Type B pancreatic cell (in vitro differentiated cells): ENCODE measurements around the gene ALPI. TPM values are rescaled to one million over a fixed set of nuclear protein-coding genes. Genes with fewer than 3 reads are reported as not detected.
"Not testable (repeated sequence)": the region's sequence is repeated elsewhere in the genome, so short reads cannot be mapped to it uniquely, and the experiment has no call there.

Source experiments
- DNase-seq: peaks from one replicate; pipeline ENCODE4 v3.0.0; 2021; ENCODE audit warnings: mixed read lengths; ENCODE audit not compliant: unreplicated experiment; ENCODE audit errors: extremely low spot score
- H3K27ac Mint-ChIP-seq: 2 replicates; pipeline ENCODE4 v1.8.0; 2021; ENCODE audit warnings: mild to moderate bottlenecking, mixed read lengths
- H3K27me3 Mint-ChIP-seq: 2 replicates; pipeline ENCODE4 v1.8.0; 2021; ENCODE audit warnings: mixed read lengths
- H3K36me3 Mint-ChIP-seq: 2 replicates; pipeline ENCODE4 v1.8.0; 2021; ENCODE audit warnings: mixed read lengths
- H3K4me1 Mint-ChIP-seq: one replicate; pipeline ENCODE4 v1.8.0; 2021; ENCODE audit warnings: mixed read lengths; ENCODE audit not compliant: unreplicated experiment
- H3K4me3 Mint-ChIP-seq: 2 replicates; pipeline ENCODE4 v1.8.0; 2021; ENCODE audit warnings: mild to moderate bottlenecking, mixed read lengths
- H3K9me3 Mint-ChIP-seq: 2 replicates; pipeline ENCODE4 v1.8.0; 2021; ENCODE audit warnings: mixed read lengths
- CTCF ChIP-seq: fragments of 200-600 bp; sonication (generic); conservative IDR thresholded peaks from 2 replicates; pipeline ENCODE4 v1.5.0; 2021; ENCODE audit warnings: antibody characterized with exemption, mild to moderate bottlenecking
- total RNA-seq: library from RNA; stranded (reverse); gene quantifications from 2 replicates; pipeline ENCODE4 v1.2.1, GENCODE V29; 2021; ENCODE audit warnings: low replicate concordance

ALPI gene
- total RNA-seq, 1 donor from 2014 or later = 1.5 TPM

- no peak for TF ChIP-seq CTCF
- DNase-seq = no peak
- H3K27me3 Mint-ChIP-seq = peaks cover 8% of the 10 kb centered on the region
- H3K4me3 Mint-ChIP-seq = no peak overlapping the region
- no peaks in the 10 kb centered on the region for H3K36me3 Mint-ChIP-seq
- no peak overlapping the region for H3K27ac Mint-ChIP-seq
- H3K4me1 Mint-ChIP-seq = no peaks in the 10 kb centered on the region
- H3K9me3 Mint-ChIP-seq = no peaks in the 10 kb centered on the region
These were observed 24.0 kb upstream of the ALPI start for GRCh38 chr2:232431705-232432590.

- no peaks in the 10 kb centered on the region for H3K36me3 Mint-ChIP-seq
- H3K4me1 Mint-ChIP-seq = no peaks in the 10 kb centered on the region
- H3K4me3 Mint-ChIP-seq = no peak overlapping the region
- TF ChIP-seq CTCF = peak; percentile 44
- peaks cover 8% of the 10 kb centered on the region for H3K27me3 Mint-ChIP-seq
- DNase-seq = no peak
- no peak overlapping the region for H3K27ac Mint-ChIP-seq
- H3K9me3 Mint-ChIP-seq = no peaks in the 10 kb centered on the region
These were observed 23.3 kb upstream of the ALPI start for GRCh38 chr2:232432598-232433184.

GRCh38 chr2:232433622-232434021 lies 22.3 kb upstream of the ALPI start:
- not testable (repeated sequence) for H3K4me1 Mint-ChIP-seq, DNase-seq, H3K9me3 Mint-ChIP-seq, H3K27ac Mint-ChIP-seq, H3K4me3 Mint-ChIP-seq, H3K36me3 Mint-ChIP-seq
- H3K27me3 Mint-ChIP-seq = peaks cover 11% of the 10 kb centered on the region

- peaks cover 11% of the 10 kb centered on the region for H3K27me3 Mint-ChIP-seq
- no peak for DNase-seq
- H3K27ac Mint-ChIP-seq = no peak overlapping the region
- H3K4me1 Mint-ChIP-seq = no peaks in the 10 kb centered on the region
- H3K36me3 Mint-ChIP-seq = no peaks in the 10 kb centered on the region
- no peaks in the 10 kb centered on the region for H3K9me3 Mint-ChIP-seq
- no peak overlapping the region for H3K4me3 Mint-ChIP-seq
- no peak for TF ChIP-seq CTCF
These were observed 21.9 kb upstream of the ALPI start for GRCh38 chr2:232434091-232434490.

- DNase-seq = no peak
These were observed 21.2 kb upstream of the ALPI start for GRCh38 chr2:232434563-232435374.

More at GRCh38 chr2:232434563-232435374, 21.2 kb upstream of the ALPI start:
- no peaks in the 10 kb centered on the region for H3K9me3 Mint-ChIP-seq
- peaks cover 7% of the 10 kb centered on the region for H3K27me3 Mint-ChIP-seq
- no peaks in the 10 kb centered on the region for H3K36me3 Mint-ChIP-seq
- no peaks in the 10 kb centered on the region for H3K4me1 Mint-ChIP-seq
- no peak for TF ChIP-seq CTCF
- no peak overlapping the region for H3K27ac Mint-ChIP-seq
- no peak overlapping the region for H3K4me3 Mint-ChIP-seq
